ENCODE measurements around the gene MTMR2.

Gene MTMR2

DNA sequence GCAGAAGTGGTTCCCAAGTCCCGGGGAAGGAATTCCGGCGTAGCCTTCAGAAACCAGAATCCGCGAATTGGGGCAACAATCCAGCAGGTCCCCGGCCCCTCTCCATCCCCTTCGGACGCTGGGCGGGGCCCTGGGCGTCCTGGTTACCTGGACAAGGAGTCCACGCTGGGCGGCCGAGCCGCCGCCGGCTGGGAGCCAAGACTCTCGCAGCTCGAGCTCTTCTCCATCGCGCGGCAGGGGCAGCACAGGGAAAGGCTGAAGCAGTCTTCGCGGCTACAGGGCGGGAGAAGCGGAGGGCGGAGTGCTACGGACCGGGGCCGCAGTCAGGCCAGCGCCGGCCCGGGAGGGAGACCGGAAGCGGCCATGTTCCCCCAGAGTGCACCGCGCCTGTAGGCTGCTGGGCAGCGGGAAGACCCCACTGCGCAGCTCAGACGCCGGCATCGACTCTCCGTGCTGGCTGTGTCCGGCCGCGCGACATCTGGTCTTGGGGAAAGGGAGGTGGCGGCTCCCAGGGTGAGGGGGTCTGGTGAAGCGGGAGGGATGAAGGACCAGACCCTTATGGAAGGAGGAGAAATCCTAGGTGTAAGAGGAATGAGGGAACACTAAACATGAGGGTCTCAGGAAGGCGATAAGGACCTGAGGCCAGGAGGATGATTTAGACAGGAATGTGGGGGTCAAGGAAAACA, at the start of gene MTMR2:
Gene MTMR2 (minus strand): TSS at position 380 of the 686 bp plus-strand sequence. CDS start 153 bp downstream, at position 227.
- peak; percentile 66 for DNase-seq

DNA sequence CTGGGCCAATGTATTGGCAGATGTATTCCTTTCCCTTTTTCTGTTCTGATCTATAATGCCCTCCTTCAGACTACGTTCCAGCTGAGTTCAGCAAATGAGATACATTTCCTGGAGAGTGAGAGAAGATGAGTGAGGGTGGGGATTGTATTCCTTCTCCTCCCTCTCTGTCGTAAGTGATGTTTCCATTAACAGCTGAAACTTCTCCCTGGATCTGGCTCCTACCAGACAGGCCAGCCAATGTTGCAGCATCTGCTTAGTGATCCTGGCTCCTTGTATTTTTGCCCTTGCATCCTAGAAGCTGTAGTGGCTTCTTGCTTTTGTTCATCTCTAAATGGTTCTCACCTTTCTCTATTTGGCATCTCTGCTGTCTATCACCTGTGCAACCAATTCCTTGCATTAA, 48.2 kb upstream of the MTMR2 start:
- no peak for DNase-seq

DNA sequence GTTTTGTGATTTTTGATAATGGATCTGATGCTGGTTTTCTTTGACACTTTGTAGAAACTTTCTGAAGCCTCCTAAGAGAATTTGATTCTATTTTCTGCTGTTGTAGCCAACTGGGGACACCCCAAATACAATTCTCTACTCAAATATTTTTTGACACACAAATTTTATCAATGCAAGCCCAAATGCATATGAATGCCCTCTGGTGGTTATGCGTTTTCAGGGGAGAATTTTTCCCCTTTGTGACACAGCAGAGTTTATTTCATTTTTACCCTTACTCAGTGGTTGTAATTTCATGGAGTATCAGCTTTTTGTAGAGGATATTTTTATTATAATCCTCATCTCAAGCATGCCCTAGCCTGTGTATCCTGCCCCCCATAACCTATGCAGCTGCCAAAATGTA, 44.7 kb upstream of the MTMR2 start:
- DNase-seq, result no peak

DNA sequence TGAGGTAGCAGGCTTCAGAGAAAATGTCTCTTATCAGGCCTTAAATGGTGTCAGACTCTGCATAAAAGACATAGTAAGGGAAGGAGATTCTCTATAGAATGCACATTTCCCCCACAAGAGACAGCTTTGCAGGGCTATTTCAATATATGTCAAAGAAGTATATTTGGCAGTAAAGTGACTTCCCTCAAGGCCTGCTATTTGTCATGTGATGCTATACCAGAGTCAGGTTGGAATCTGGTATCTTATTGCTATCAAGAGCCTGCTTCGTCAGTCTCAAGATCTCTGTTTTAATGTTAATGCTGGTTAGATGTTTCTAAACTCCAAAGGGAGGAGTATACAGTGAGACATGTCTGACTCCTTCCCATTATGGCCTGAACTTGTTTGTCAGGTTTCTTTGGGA, 40.4 kb upstream of the MTMR2 start:
- no peak for DNase-seq

DNA sequence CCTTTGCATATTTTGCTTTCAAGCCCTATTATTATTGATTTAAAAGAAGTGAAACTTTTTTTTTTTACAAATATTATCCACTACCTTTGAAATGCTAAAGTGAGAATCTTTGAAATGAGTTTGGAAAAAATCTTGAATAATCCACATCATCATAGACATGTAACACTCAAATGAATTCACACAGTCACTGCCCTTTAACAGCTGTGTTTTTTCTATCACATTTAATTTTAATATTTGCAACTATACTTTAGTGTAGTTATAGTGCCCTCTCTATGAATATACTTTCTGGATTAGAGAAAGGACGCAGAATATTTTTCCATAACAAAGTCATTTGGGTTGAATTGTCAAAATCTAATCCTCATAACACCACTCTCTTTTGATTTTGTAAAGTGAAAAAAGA, 37.9 kb upstream of the MTMR2 start:
- no peak for DNase-seq

- no peak for DNase-seq
Measured at GRCh38 chr11:95950905-95951304, 27.0 kb upstream of the MTMR2 start.

- no peak for DNase-seq
Measured at GRCh38 chr11:95948637-95949036, 24.7 kb upstream of the MTMR2 start.

DNA sequence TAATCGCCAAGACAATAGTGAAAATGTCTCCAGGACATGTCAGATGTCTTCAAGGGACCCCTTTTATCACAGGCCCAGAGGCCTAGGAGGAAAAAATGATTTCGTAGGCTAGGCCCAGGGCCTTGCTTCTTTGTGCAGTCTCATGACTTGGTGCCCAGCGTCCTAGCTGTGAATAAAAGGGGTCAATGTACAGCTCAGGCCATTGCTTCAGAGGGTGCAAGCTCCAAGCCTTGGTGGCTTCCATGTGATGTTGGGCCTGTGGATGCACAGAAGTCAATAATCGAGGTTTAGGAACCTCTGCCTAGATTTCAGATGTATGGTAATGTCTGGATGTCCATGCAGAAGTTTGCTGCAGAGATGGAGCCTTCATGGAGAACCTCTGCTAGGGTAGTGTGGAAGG, 20.7 kb upstream of the MTMR2 start:
- no peak for DNase-seq

DNA sequence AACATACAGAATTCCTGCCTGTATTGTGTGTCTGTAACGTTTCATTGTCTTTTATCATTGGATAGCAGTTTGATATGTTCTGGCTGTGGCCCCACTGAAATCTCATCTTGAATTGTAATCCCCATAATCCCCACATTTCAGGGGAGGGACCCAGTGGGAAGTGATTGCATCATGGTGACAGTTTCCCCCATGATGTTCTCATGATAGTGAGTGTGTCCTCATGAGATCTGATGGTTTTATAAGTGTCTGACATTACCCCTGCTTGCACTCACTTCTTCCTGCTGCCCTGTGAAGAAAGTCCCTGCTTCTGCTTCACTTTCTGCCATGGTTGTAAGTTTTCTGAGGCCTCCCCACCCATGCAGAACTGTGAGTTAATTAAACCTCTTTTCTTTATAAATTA, 19.6 kb upstream of the MTMR2 start:
- no peak for DNase-seq

DNA sequence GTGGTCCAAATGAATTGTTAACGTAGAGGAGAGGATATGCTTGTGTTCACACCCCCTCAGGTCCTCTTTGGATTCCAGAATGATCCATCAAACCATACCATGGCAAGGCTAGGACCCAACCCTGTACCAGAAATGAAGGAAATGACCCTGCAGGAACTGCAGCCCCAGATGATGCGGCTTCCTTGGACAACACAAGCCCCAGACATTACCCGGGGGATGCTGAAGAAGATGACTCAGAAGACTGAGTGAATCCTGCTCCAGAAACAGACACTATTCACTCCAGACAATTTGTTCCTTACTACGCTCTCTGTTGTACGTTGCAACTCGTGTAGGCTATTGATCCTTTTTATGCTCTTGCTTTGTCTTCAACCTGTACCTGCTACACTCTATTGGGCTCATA, 15.2 kb upstream of the MTMR2 start:
- no peak for DNase-seq

GRCh38 chr11:95937358-95937757, 13.5 kb upstream of the MTMR2 start:
- no peak for DNase-seq

DNA sequence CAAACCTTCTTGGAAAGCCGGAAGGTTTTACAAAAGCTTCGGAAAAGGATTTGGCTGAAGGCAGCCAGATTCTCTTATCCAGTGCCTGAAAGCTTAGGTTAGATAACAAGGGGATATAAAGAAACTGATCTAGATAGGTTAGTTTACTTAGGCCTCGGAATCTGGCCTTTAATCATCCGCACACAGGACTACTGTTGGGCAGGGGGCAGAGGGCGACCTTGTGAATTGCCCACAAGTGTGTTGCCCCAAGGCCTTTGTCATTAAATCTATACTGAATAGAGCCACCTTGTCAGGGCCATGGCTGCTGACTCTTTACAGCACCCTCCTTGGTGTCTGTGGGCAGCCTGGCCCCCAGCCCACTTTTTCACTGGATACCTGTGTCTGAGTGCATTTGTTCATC, 9.7 kb upstream of the MTMR2 start:
- DNase-seq, result no peak

DNA sequence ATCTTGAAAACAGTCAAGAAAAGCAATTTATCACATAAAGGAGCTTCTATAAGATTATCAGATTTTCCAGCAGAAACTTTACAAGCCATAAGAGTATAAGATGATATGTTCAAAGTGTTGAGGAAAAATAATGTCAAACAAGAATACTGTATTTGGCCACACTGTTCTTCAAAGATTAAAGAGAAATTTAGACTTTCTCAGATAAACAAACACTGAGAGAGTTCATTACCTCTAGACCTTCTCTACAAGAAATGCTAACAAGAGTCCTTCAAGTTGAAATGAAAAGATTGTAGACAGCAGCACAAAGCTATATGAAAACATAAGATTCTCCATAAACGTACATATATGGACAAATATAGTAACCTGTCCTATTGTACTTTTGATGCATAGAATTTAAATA, 8.0 kb upstream of the MTMR2 start:
- no peak for DNase-seq

DNA sequence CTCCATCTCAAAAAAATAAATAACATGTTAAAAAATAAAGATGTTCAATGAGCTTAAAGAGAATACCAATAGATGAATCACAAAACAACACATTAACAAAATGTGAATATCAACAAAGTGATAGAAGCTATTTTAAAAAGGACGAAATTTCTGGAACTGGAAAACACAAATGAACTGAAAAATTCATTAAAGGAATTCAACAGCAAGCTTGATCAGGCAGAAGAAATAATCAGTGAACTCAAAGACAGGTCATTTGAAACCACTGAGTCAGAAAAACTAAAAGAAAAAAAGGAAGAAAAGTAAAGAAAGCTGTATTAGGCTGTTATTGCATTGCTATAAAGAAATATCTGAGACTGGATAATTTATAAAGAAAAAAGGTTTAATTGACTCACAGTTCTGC, 7.0 kb upstream of the MTMR2 start:
- DNase-seq, result no peak

- DNase-seq, result no peak
Measured at GRCh38 chr11:95926726-95927125, 2.8 kb upstream of the MTMR2 start.

- no peak for DNase-seq
Measured at GRCh38 chr11:95925011-95925410, 1.1 kb upstream of the MTMR2 start.

DNA sequence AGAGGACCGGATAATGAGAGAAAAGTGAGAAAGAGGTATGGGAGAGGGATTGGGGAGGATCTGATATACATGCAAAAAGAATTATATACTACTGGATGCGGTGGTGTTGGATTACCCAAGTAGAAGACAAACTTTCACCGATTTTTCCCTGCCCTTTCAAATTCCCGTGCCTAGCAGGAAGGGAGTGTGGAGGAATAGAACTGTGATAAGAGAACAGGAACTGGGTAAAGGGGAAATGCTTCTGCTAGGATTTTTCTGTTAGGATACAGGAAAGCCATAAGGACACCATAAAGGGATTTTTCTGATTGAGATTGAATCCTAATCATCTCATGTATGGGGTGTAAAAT, 480 bp upstream of the MTMR2 start:
- DNase-seq, result no peak

DNA sequence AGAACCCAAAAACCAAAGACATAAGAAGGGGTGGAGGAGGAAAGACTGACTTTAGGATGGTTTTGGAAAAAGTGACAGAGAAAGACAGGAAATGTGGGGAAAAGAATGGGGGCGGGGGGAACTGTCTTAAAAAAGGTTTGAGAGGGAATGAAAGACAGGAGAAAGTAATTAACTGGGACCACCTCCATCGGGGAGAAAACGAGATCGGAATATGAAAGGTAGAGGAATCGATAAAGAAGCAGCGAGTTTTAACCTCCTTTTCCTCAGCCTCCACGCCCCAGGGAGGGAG, 524 bp downstream of the MTMR2 start:
- no peak for DNase-seq

- DNase-seq, result no peak
Measured at GRCh38 chr11:95922536-95923438, 1.1 kb downstream of the MTMR2 start.

- DNase-seq, result no peak
Measured at GRCh38 chr11:95922099-95922498, 1.8 kb downstream of the MTMR2 start.

DNA sequence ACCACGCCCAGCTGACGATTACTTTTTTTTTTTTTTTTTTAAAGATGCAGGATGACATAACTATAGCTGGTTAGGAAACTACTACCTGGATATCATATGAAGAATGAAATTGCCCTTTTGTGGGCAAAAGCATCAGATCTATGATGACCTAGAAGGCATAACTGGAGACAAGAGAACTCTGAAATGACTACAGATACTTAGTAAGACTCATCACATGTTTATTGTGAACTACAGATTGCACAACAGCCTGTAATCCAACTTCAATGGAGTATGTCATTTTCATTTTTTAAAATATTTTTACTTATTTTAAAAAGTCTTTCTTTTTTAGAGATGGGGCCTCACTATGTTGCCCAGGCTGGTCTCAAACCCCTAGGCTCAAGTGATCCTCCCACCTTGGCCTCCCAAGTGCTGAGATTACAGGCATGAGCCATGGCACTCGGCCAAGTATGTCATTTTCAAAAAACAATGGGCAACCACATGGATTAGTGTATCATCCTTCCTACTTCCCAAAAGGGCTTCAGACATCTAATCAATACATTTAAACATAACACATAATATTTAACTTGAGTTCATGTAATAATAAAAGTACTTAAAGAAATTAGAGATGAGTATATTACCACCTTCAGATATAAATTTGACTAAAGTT, 3.3 kb downstream of the MTMR2 start:
- no peak for DNase-seq

DNA sequence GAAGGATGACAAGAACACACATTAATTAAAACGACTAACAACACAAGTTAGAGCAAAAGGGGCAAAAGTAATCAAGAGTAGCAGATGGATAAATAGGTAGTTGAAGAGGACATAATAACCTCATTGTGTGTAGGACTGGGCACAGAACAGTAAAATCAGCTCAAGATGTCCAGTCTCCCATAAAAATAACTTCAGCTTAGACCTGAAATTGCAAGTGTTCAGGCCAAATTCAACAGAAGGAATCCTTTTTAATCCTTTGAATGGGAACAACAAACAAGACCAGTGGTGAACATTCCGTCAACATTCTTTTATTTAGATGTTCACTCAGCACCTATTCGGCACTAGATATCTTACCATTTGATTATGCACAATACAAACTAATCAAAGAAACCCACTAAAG, 4.4 kb downstream of the MTMR2 start:
- no peak for DNase-seq

GRCh38 chr11:95918720-95919119, 5.2 kb downstream of the MTMR2 start:
- DNase-seq, result no peak

DNA sequence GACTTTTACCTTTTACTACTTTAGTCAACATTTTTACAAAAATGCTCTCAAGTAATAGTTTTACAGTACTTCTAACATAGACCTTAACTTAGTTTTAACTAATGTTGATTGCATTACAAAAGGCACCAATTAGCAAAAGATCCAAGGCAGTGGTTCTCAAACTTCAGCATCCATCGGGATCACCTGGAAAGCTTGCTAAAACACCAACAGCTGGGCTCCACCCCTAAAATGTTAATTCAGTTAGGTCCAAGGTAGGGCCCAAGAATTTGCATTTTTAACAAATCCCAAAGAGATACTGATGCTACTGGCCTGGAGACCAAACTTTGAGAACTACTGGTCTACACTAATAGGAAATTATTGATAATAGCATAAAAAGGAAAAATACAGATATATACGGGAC, 5.9 kb downstream of the MTMR2 start:
- no peak for DNase-seq
